DMS 273 (cell line): ENCODE data around the gene ZNF878.

Experiments
- DNase-seq: peaks from one replicate; lab custom pipeline; 2025; ENCODE audit not compliant: unreplicated experiment; lab: John Stamatoyannopoulos, UW

Gene ZNF878

DNA sequence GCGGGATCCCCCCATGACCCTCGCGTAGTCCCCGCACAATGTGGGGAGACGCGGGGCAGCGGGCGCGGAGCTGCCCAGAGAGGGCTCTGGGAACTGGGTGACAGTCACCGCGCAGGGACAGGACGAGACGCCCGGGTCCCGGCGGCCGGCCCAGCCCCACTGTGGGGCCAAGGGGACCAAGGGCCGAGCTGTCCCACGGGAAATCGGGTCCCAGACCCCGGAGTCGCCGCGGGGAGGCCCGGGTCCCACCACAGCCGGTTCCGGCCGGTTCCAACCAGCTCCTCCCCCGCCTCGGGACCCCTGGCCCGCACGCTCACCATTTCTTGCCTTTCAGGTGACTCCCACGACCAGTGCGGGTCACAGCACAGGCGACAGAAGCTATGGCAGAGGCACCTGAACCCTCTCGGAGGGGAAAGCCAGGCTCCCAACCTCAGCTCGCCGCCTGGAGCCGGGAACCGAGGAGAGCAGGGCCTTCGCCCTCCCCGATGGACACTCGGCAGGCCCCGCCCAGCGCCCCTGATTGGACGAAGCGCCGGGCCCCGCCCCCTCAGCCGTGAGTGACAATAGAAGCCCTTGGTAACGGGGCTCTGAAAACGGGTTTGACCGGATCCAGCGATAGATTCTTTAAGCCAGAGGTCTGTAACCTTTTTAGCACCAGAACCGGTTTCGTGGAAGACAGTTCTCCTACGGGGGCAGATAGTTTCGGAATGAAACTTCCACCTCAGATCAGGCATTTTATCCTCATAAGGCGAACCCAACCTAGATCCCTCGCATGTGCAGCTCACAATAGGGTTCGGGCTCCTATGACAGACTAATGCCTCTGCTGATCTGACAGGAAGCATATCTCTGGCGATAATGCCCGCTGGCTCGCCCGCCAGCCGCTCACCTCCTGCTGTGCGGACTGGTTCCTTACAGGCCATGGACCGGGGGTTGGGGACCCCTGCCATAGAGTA is 17.3 kb downstream of the ZNF878 start, which contains the start of gene ZNF433:
Gene ZNF433 (minus strand): TSS at position 460 of the 953 bp plus-strand sequence. CDS start 140 bp downstream, at position 320.
- peak; percentile 97 for DNase-seq

DNA sequence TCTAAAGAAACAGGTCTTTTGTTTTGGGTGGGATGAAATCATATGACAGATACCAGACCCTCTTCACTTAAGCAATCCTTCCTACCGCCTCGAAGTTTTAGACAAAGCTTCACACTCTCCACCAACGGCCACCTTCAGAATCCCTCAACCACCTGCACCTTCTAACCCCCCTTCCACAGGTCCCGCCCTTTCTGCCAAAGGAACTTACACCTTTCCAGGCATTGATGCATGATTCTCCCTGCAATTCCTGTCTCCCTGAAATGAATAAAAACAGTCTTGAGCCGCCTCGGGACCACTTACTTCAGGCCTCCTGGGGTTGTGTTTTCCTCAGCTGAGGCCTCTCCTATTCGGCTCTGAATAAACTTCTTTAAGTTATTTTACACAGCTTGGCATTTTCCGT is 18.1 kb downstream of the ZNF878 start:
- no peak for DNase-seq

DNA sequence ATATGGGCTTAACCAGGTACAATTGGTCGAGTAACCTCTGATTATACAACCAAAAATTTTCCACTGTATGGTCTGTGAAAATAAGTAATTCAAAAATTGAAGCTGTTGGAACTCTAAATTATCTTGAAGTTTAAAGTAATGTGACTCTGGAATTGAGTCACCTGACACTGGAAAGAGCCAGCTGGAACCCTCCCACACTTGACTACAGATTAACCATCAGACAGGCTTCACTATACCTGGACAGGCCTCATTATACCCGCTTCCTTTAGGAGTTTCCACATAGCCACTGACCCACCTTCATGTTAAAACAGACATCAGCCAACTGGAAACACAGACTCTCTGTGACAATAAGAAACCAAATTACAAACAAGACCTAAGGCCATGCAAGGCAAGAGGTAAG is 18.6 kb downstream of the ZNF878 start:
- no peak for DNase-seq

DNA sequence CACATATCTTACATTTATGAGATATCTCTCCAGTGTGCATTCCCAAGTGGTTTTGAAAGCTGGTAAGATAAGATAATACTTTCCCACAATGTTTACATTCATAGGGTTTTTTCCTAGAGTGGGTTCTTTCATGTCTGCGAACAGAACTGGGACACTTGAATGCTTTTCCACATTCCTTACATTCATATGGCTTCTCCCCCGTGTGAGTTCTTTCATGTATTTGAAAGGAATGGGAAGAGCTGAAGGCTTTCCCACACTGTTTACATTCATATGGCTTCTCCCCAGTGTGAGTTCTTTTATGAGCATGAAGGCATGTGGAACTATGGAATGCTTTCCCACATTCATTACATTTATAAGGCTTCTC is 37.0 kb downstream of the ZNF878 start:
- no peak for DNase-seq

DNA sequence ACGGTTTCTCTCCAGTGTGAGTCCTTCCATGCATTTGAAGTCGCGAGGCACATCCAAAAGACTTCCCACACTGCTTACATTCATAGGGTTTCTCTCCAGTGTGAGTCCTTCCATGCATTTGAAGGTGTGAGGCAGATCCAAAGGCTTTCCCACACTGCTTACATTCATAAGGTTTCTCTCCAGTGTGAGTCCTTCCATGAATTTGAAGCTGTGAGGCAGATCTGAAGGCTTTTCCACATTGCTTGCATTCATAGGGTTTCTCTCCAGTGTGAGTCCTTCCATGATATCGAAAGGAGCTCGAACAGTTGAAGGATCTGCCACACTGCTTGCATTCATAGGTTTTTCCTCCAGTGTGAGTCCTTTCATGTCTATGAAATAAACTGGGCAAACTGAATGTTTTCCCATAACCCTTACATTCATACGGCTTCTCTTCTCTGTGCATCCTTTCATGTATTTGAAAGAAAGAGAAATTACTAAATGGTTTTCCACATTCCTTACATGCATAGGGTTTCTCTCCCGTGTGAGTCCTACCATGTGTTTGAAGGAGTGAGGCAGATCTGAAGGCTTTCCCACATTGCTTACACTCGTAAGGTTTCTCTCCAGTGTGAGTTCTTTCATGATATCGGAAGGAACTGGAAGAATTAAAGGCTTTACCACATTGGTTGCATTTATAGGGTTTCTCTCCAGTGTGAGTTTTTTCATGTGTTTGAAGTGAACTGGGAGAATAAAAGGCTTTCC is 37.6 kb downstream of the ZNF878 start:
- DNase-seq: no peak

DNA sequence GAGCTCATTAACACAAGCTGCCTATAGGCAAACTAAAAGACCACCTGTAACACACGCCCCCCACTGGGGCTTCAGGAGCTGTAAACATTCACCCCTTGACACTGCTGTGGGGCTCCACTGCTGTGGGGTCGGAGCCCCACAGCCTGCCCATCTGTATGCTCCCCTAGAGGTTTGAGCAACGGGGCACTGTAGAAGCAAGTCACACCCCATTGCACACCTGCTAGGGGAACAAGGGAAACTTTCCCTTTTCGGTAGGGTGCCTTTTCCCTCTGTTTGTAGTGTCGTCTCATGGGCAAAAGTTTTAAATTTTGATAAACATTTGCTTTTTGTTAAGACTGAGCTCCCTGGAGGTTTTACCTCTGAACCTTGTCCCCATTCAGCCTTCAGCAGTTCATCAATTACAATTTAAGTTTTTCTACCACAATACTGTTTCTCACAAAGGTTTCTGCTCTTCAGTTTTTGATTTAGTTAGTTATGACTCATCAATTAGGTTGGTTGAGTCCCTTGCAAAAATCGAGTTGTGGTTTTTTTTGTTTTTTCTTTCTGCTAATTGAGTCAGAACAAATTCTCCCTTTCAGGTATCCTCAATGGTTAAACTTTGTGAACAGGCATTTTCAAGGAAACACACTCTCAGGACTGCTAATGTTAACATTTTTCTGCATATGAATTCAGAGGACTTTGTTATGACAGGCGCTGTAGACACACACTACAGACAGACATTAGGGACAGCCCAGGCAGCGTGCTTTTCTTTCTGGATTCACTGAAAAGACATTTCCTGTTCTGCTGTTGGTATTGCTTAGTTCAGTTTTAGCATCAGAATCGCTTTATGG is 52.4 kb downstream of the ZNF878 start:
- DNase-seq: no peak

DNA sequence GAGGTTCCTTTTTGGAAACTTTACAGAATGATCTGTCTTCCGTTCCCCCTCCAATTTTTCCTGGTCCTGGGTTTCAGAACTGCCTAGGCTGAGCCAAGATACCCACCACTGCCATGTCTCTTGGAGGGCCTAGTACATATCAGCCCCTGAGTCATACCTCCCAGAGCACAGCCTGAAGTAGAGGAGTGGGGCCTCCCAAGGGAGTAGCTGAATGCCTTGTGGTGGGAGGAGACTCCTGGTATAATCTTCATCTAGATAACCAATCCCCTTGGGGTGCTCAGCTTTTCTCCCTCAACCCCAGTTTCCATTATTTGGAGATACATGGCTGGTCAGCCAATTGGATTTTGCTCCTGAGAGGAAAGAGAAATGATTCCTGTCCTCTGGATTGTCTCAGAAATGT is 57.6 kb downstream of the ZNF878 start:
- DNase-seq: no peak
